NCI-H1436 (cell line): ENCODE measurements around the gene ZFAND3.
A peak's percentile ranks its signal among the peaks of the same experiment; 100 is the strongest.

Experiments
- DNase-seq: peaks from one replicate; lab custom pipeline; 2025; lab: John Stamatoyannopoulos, UW

The ZFAND3 gene, protein sequence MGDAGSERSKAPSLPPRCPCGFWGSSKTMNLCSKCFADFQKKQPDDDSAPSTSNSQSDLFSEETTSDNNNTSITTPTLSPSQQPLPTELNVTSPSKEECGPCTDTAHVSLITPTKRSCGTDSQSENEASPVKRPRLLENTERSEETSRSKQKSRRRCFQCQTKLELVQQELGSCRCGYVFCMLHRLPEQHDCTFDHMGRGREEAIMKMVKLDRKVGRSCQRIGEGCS

DNA sequence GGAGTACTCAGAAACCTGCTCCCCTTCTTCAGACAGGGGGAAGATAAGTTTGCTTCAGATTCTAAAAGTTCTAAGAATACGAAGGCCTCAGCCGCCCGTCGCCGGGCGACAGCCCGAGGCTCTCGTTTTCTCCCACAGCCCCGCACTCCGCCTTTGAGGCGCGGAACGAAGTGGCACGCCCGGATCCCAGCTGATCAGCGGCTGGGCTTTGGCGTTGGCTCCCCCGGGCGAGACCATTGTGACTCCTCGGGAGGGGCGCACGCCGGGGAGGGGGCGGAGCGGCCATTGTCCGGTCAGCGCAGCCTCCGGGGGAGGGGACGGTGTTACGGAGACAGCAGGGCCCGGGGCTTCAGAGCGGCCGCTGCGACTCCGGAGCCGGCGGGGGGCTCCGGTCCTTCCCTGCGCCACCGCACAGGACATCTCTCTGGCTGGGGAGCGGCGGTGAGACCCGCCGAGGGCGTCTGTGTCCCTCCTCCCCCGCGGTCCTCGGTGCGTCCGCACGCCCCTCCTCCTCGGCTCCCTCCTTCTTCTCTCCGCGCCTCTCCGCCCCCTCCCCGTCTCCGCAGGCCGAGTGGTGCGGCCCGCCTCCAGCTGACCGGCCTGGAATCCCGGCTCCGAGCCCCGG is at the start of gene ZFAND3:
ZFAND3 (plus strand) TSS at position 551 of the 625 bp plus-strand sequence. CDS start 219 bp downstream, outside the sequence.
- DNase-seq, result peak; percentile 93

GRCh38 chr6:37774028-37774680 is 45.4 kb upstream of the ZFAND3 start:
- no peak for DNase-seq

- no peak for DNase-seq
Observed at GRCh38 chr6:37776566-37776965, 43.0 kb upstream of the ZFAND3 start.

DNA sequence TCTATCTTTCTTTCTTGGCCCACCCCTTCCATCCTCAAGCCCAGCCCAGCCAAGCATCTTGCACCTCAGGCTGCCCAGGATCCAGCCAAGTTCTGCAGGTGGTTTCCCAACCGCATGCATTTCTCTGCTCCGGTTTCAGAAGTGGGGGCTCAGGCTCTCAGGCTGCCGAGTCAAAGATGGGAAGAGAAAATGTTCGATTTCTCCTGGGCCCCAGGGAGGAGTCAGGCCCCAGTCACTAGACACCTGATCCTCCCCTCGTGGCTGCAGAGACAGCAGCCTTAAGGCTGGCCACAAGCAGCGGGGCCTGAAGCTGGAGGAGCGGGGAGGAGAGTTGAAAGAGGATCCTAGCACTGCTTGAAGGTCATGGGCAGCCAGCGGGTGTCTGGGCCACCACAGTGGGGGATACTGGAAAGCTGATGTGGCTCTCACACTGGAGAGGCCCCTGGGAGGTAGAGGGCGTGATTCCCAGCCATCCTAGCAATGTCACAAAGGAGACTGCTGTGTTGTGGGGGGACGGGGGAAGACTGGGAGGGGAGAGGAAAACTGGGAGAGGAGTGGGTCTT is 42.2 kb upstream of the ZFAND3 start:
- no peak for DNase-seq

- no peak for DNase-seq
Observed at GRCh38 chr6:37779111-37779800, 40.3 kb upstream of the ZFAND3 start.

DNA sequence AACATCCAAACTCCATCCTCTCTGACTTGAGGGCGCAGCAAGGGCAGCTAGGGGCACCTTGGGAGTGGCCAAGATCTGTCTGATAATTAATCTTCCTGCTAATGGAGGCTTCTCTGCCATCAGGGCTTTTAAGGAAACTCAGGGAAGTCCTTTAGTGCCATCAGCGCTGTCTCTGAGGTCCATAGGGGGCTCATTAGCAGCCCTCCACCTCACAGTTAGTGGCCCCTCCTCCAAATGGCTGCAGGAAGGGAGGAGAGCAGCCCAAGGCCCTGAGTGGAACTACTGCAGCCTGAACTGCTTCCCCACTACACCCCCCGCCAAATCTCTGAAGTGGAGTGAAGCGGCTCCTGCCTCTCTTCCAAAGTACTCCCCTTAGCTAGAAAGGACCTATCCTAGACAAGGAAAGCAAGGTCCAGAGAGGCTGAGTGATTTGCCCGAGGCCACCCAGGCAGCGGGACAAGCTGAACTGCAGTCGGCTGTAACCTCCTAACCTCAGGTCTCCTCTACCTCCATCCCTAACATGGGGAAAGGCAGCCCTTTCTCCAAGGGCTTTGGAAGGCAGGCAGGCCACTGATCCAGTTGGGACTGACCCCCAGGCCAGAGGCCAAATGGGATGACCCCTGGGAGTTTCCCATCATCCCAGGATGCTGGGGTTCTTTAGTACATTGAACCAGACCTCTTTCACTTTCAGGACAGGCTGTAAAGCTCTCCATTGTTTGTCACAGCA is 39.5 kb upstream of the ZFAND3 start:
- DNase-seq, result peak; percentile 65

GRCh38 chr6:37781788-37782187 is 37.7 kb upstream of the ZFAND3 start:
- DNase-seq, result no peak

GRCh38 chr6:37783025-37783855 is 36.3 kb upstream of the ZFAND3 start:
- peak; percentile 33 for DNase-seq

DNA sequence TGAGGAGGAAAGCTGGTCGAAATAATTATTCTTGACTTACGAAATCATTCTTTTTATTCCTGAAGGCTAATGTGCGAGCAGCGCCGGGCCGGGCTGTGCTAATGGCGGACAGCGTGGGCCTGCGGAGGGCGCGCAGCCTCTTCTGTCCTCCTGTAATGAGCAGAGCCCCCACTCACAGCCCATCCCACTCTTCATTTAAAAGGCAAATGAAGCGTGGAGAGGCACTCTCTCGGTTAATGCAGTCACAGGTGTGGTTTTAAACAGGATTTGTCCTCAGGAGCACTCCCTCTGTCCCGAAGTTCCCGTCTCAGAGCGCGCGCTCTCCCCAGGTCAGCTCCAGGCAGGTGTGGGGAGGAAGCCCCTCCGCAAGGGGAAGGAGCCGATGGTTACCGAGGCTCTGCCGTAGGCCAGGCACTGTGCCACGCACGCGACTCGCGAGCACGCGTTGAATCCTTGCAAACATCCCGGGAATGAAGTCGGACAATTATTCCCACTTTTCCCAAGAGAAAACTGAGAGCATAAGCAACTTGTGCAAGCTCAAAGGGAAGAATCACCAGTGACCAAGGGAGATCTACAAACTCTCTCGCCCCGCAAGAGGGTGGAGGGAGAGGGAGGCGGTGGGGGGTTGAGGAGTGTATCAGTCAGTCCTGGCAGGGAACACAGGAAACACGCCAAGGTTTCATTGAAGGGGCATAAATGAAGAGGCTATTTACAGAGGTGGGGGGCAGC is 35.5 kb upstream of the ZFAND3 start:
- peak; percentile 42 for DNase-seq

DNA sequence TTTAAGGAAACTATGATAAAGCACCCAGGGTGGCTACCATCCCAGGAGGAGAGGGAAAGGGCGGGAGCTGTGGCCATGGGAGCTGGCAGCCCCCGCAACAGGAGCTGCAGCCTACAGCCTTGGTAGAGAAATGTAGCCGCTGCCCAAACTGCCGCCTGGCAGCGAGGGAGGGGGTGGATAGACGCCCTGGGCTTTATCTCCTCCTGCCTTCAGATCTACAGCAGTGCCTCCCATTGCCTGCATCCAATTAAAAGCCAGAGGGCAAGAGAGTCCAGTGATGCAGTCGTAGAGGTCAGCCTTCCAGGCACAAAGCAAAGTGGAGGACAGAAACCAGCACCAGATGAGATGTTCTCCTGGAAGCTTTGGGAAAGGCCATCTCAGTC is 35.0 kb upstream of the ZFAND3 start:
- peak; percentile 34 for DNase-seq

GRCh38 chr6:37785002-37785662 is 34.4 kb upstream of the ZFAND3 start:
- no peak for DNase-seq

DNA sequence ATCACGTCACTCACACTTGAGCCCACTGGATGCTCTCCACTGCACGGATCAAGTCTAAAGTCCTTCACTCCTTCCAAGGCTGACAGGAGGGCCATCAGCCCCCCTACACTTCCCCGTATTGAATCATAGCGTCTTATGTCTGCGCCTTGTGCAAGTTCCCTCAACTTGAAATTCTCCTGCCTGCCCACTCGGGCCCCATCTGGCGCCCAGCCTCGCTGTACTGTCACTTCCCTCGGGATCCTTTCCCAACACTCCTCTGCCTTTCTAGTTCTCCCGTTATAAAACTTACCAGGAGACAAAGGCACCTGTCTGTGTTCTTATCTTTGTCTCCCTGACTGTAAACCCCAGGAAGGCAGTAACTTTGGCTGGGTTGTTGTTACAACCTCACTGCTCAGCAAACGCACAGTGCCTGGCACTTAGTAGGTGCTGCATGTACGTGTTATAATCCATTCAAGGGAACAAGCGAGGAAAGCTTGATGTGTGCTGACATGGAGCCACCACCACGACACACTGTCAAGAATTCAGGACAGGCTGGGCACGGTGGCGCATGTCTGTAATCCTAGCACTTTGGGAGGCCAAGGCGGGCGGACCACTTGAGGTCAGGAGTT is 33.8 kb upstream of the ZFAND3 start:
- no peak for DNase-seq

GRCh38 chr6:37787216-37787615 is 32.3 kb upstream of the ZFAND3 start:
- no peak for DNase-seq

DNA sequence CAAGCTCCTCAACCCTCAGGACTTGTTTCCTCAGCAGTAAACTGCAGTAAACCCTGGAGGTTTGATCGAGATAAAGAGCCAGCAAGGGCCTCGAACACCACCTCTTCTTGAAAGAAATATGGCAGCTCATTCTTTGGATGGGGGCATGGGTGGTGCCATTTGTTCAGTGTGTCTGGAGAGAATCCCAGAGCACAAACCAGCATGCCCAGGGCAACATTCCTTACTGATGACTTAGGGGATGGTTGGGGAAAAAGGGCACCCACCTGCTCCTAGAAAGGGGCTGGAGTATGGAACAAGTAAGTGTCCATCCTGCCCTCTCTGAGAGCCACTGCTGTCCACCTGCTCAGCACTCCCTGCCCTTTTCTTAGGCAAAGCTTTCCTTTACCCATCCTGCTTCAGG is 31.3 kb upstream of the ZFAND3 start:
- no peak for DNase-seq

DNA sequence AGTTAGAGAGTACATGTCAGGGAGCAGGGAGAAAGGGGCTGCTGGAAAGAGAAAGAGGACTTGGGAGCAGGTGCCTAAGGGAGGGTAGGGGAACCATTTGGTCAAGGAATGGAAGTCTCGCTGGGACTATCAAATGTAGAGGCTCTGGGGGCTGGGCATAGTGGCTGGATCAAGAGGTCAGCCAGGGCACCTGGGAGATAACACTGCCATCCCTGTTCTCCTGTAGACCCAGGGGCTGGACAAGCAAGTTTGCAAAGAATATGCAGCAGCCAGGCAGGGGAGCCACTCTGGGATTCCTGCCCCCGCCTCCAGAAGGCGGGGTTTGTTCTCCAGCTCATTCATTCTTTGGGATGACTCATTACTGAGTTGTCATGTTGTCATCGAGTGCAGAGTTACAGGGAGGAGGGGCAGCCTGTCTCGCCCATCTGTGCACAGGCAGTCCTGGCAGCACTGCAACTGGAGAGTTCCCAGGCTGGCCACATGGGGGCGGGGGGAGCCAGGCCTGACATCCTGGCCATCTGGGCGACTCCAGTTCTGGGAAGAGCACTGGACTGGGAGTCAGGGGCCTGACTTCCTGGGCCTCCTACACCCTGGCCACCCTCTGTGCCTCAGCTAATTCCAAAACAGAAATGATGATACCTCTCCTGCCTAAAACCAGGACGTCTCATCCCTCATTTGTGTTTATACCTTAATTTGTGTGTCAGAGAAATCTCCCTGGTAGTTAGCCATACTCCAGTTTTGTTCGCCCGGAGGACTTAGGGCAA is 28.2 kb upstream of the ZFAND3 start:
- DNase-seq, result peak; percentile 91

GRCh38 chr6:37792457-37793033 is 27.0 kb upstream of the ZFAND3 start:
- no peak for DNase-seq

- no peak for DNase-seq
Observed at GRCh38 chr6:37793067-37793466, 26.5 kb upstream of the ZFAND3 start.

GRCh38 chr6:37794825-37795224 is 24.7 kb upstream of the ZFAND3 start:
- DNase-seq, result no peak
